HL-60 (cell line): ENCODE data around the gene SUPT3H.

Experiments
- DNase-seq, 2 experiments: peaks; one replicate each; pipeline ENCODE4 v3.0.0-alpha.2; 2010 to 2020; ENCODE audit warnings: low read depth in 1 of 2, low spot score in 1 of 2
- H3K27ac ChIP-seq: fragments of 250-450 bp; sonication (Bioruptor Pico); replicated peaks from 2 replicates; pipeline ENCODE4 v1.5.1; 2020; ENCODE audit warnings: mild to moderate bottlenecking, moderate library complexity
- H3K27me3 ChIP-seq: fragments of 250-450 bp; sonication (Bioruptor Pico); 2 replicates; pipeline ENCODE4 v1.5.1; 2021; ENCODE audit warnings: mild to moderate bottlenecking, moderate library complexity; ENCODE audit not compliant: insufficient read depth, poor library complexity, severe bottlenecking
- H3K4me3 ChIP-seq: replicated peaks from 2 replicates; pipeline ENCODE4 v1.5.1; 2011; ENCODE audit warnings: mild to moderate bottlenecking, control low read depth, low read length; ENCODE audit not compliant: insufficient read depth
- CTCF ChIP-seq: IDR thresholded peaks from one replicate; pipeline ENCODE4 v1.5.1; 2011; ENCODE audit warnings: low read length, control low read depth, inconsistent platforms; ENCODE audit not compliant: insufficient read depth
- GABPA ChIP-seq: IDR thresholded peaks from 2 replicates; pipeline ENCODE4 v1.6.1; 2012; ENCODE audit warnings: low read depth
- POLR2AphosphoS5 ChIP-seq: IDR thresholded peaks from 2 replicates; pipeline ENCODE4 v1.6.1; 2012; ENCODE audit warnings: low read depth
- REST ChIP-seq: IDR thresholded peaks from 2 replicates; pipeline ENCODE4 v1.6.1; 2012; ENCODE audit warnings: low read depth; ENCODE audit not compliant: insufficient replicate concordance
- SPI1 ChIP-seq: IDR thresholded peaks from 2 replicates; pipeline ENCODE4 v1.6.1; 2012; ENCODE audit warnings: low read depth, mild to moderate bottlenecking, borderline replicate concordance

The SUPT3H gene

GRCh38 chr6:44985006-44985405 is 392.7 kb downstream of the SUPT3H start:
- Histone ChIP-seq H3K27ac (no peak overlapping the region), H3K27me3 (no peaks in the 10 kb centered on the region), H3K4me3 (no peak overlapping the region)
- DNase-seq: no peak
- TF ChIP-seq SPI1 (no peak), POLR2AphosphoS5 (no peak), CTCF (no peak), GABPA (no peak), REST (no peak)

GRCh38 chr6:44983467-44984365 is 394.0 kb downstream of the SUPT3H start:
- no peaks in the 10 kb centered on the region for H3K27me3 ChIP-seq
- TF ChIP-seq POLR2AphosphoS5 (no peak), REST (no peak), GABPA (no peak), SPI1 (no peak), CTCF (no peak)
- H3K27ac ChIP-seq: no peak overlapping the region
- DNase-seq: no peak
- no peak overlapping the region for H3K4me3 ChIP-seq

GRCh38 chr6:44980841-44981240 is 396.9 kb downstream of the SUPT3H start:
- Histone ChIP-seq H3K4me3 (no peak overlapping the region), H3K27ac (no peak overlapping the region), H3K27me3 (no peaks in the 10 kb centered on the region)
- no peak for TF ChIP-seq GABPA
- no peak for TF ChIP-seq CTCF
- no peak for TF ChIP-seq REST
- no peak for TF ChIP-seq SPI1
- no peak for DNase-seq
